ENCODE data around the gene MELK. TPM values are rescaled to one million over a fixed set of nuclear protein-coding genes. Genes with fewer than 3 reads are reported as not detected.
"Not testable (repeated sequence)": the region's sequence is repeated elsewhere in the genome, so short reads cannot be mapped to it uniquely, and the experiment has no call there.

The MELK gene
- polyA plus RNA-seq, 3 donors: 0.08 TPM; not detected in 2

- DNase-seq: no peak
- TF ChIP-seq, protein P1, sequence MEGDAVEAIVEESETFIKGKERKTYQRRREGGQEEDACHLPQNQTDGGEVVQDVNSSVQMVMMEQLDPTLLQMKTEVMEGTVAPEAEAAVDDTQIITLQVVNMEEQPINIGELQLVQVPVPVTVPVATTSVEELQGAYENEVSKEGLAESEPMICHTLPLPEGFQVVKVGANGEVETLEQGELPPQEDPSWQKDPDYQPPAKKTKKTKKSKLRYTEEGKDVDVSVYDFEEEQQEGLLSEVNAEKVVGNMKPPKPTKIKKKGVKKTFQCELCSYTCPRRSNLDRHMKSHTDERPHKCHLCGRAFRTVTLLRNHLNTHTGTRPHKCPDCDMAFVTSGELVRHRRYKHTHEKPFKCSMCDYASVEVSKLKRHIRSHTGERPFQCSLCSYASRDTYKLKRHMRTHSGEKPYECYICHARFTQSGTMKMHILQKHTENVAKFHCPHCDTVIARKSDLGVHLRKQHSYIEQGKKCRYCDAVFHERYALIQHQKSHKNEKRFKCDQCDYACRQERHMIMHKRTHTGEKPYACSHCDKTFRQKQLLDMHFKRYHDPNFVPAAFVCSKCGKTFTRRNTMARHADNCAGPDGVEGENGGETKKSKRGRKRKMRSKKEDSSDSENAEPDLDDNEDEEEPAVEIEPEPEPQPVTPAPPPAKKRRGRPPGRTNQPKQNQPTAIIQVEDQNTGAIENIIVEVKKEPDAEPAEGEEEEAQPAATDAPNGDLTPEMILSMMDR (IDR thresholded peaks at IDR 0.05): no peak
- Histone ChIP-seq H2AFZ (ENCODE audit: insufficient read depth, low read depth, low read length, poor library complexity, severe bottlenecking) (no peak overlapping the region), H3K4me1 (ENCODE audit: control insufficient read depth in 1 of 2, insufficient read depth in 2 of 2, low read length in 2 of 2) (peaks cover 0 to 5% of the 10 kb centered on the region in 2 donors), H3K4me2 (replicated peaks; ENCODE audit: extremely low read depth, low read length, poor library complexity, severe bottlenecking) (no peak overlapping the region), H3K4me3 (replicated peaks in 1 of 3; ENCODE audit: low read depth in 2 of 3, low read length in 3 of 3) (no peak overlapping the region), H3K9me3 (replicated peaks in 1 of 2; ENCODE audit: control insufficient read depth in 1 of 2, insufficient read depth in 1 of 2, low read length in 2 of 2) (no peaks in the 10 kb centered on the region), H3K36me3 (replicated peaks in 1 of 2; ENCODE audit: control insufficient read depth in 1 of 2, insufficient read depth in 2 of 2, low read length in 2 of 2) (no peaks in the 10 kb centered on the region), H3K9ac (ENCODE audit: insufficient read depth, low read length, poor library complexity, severe bottlenecking) (no peak overlapping the region), H3K27me3 (ENCODE audit: control insufficient read depth in 2 of 2, insufficient read depth in 2 of 2, low read length in 2 of 2) (no peaks in the 10 kb centered on the region), H3K79me2 (ENCODE audit: insufficient read depth, low read length) (no peaks in the 10 kb centered on the region), H3K27ac (ENCODE audit: low read depth in 1 of 2, low read length in 2 of 2) (no peak overlapping the region), H4K20me1 (ENCODE audit: insufficient read depth, low read length) (no peaks in the 10 kb centered on the region)
- H3K4me1 Mint-ChIP-seq: peaks cover 4% of the 10 kb centered on the region
- peaks cover 1 to 6% (median 4%) of the 10 kb centered on the region in 3 donors for H3K27me3 Mint-ChIP-seq (ENCODE audit: low read depth in 3 of 3)
- H3K36me3 Mint-ChIP-seq: no peaks in the 10 kb centered on the region
- WGBS (ENCODE audit: insufficient coverage): 93% methylated on average over 5 of the region's 7 CpGs
- peaks cover 0 to 2% (median 0%) of the 10 kb centered on the region in 7 donors for H3K9me3 Mint-ChIP-seq
- intact Hi-C loops (cut with micrococcal nuclease): no loop called here
- H3K27ac Mint-ChIP-seq: no peak overlapping the region
- H3K4me3 Mint-ChIP-seq: no peak overlapping the region
These were observed 13.5 kb upstream of the MELK start for GRCh38 chr9:36559036-36559695.

- Histone ChIP-seq H3K4me2 (replicated peaks; ENCODE audit: extremely low read depth, low read length, poor library complexity, severe bottlenecking) (no peak overlapping the region), H3K36me3 (replicated peaks in 1 of 2; ENCODE audit: control insufficient read depth in 1 of 2, insufficient read depth in 2 of 2, low read length in 2 of 2) (no peaks in the 10 kb centered on the region), H3K9ac (ENCODE audit: insufficient read depth, low read length, poor library complexity, severe bottlenecking) (no peak overlapping the region), H3K9me3 (replicated peaks in 1 of 2; ENCODE audit: control insufficient read depth in 1 of 2, insufficient read depth in 1 of 2, low read length in 2 of 2) (no peaks in the 10 kb centered on the region), H4K20me1 (ENCODE audit: insufficient read depth, low read length) (no peaks in the 10 kb centered on the region), H3K27me3 (ENCODE audit: control insufficient read depth in 2 of 2, insufficient read depth in 2 of 2, low read length in 2 of 2) (no peaks in the 10 kb centered on the region), H3K79me2 (ENCODE audit: insufficient read depth, low read length) (no peaks in the 10 kb centered on the region), H3K4me1 (ENCODE audit: control insufficient read depth in 1 of 2, insufficient read depth in 2 of 2, low read length in 2 of 2) (peaks cover 0 to 5% of the 10 kb centered on the region in 2 donors), H3K27ac (ENCODE audit: low read depth in 1 of 2, low read length in 2 of 2) (no peak overlapping the region), H3K4me3 (replicated peaks in 1 of 3; ENCODE audit: low read depth in 2 of 3, low read length in 3 of 3) (no peak overlapping the region), H2AFZ (ENCODE audit: insufficient read depth, low read depth, low read length, poor library complexity, severe bottlenecking) (peak overlapping the region; percentile 56)
- H3K27me3 Mint-ChIP-seq (ENCODE audit: low read depth in 3 of 3): peaks cover 1 to 6% (median 4%) of the 10 kb centered on the region in 3 donors
- WGBS (ENCODE audit: insufficient coverage): no CpG with 5 or more reads among the region's 2 CpGs
- intact Hi-C loops (cut with micrococcal nuclease): no loop called here
- TF ChIP-seq, protein P1 (IDR thresholded peaks at IDR 0.05): no peak
- no peak overlapping the region for H3K27ac Mint-ChIP-seq
- H3K36me3 Mint-ChIP-seq: no peaks in the 10 kb centered on the region
- H3K4me3 Mint-ChIP-seq: no peak overlapping the region
- H3K9me3 Mint-ChIP-seq: no peaks in the 10 kb centered on the region
- no peak for DNase-seq
- H3K4me1 Mint-ChIP-seq: peaks cover 4% of the 10 kb centered on the region
These were observed 11.9 kb upstream of the MELK start for GRCh38 chr9:36560771-36561170.

- H3K4me2 ChIP-seq (replicated peaks; ENCODE audit: extremely low read depth, low read length, poor library complexity, severe bottlenecking); H3K9ac ChIP-seq (ENCODE audit: insufficient read depth, low read length, poor library complexity, severe bottlenecking); H3K4me1 Mint-ChIP-seq; H3K36me3 ChIP-seq (replicated peaks in 1 of 2; ENCODE audit: control insufficient read depth in 1 of 2, insufficient read depth in 2 of 2, low read length in 2 of 2); H3K27me3 ChIP-seq (ENCODE audit: control insufficient read depth in 2 of 2, insufficient read depth in 2 of 2, low read length in 2 of 2); H3K4me3 Mint-ChIP-seq; H3K9me3 Mint-ChIP-seq; DNase-seq; H3K4me3 ChIP-seq (replicated peaks in 1 of 3; ENCODE audit: low read depth in 2 of 3, low read length in 3 of 3); H3K27me3 Mint-ChIP-seq (ENCODE audit: low read depth in 3 of 3); intact Hi-C loops (cut with micrococcal nuclease); H3K79me2 ChIP-seq (ENCODE audit: insufficient read depth, low read length); H3K9me3 ChIP-seq (replicated peaks in 1 of 2; ENCODE audit: control insufficient read depth in 1 of 2, insufficient read depth in 1 of 2, low read length in 2 of 2); H3K27ac ChIP-seq (ENCODE audit: low read depth in 1 of 2, low read length in 2 of 2); H3K27ac Mint-ChIP-seq; H3K36me3 Mint-ChIP-seq; H3K4me1 ChIP-seq (ENCODE audit: control insufficient read depth in 1 of 2, insufficient read depth in 2 of 2, low read length in 2 of 2); H2AFZ ChIP-seq (ENCODE audit: insufficient read depth, low read depth, low read length, poor library complexity, severe bottlenecking); H4K20me1 ChIP-seq (ENCODE audit: insufficient read depth, low read length): not testable (repeated sequence)
- 96% methylated on average over 4 of the region's 11 CpGs for WGBS (ENCODE audit: insufficient coverage)
These were observed 9.9 kb upstream of the MELK start for GRCh38 chr9:36562801-36563200.
